HG03442 (cell line): ENCODE results near the gene PLAGL1.

ENCODE experiments used
- ATAC-seq: cut with Tn5 transposase; IDR thresholded peaks from one replicate; pipeline ENCODE4 v1.9.1; 2021; ENCODE audit warnings: mild to moderate bottlenecking, moderate library complexity; ENCODE audit not compliant: unreplicated experiment

The PLAGL1 gene

GRCh38 chr6:143967706-143968376 is 40.2 kb downstream of the PLAGL1 start:
- no peak for ATAC-seq

GRCh38 chr6:143966312-143966711 is 41.7 kb downstream of the PLAGL1 start:
- no peak for ATAC-seq

- peak; percentile 58 for ATAC-seq
These were observed 42.4 kb downstream of the PLAGL1 start for GRCh38 chr6:143965503-143966171.

- no peak for ATAC-seq
These were observed 43.4 kb downstream of the PLAGL1 start for GRCh38 chr6:143964674-143965081.

GRCh38 chr6:143963158-143963919 is 44.7 kb downstream of the PLAGL1 start:
- no peak for ATAC-seq

GRCh38 chr6:143961886-143962878 is 45.9 kb downstream of the PLAGL1 start:
- no peak for ATAC-seq

GRCh38 chr6:143961066-143961465 is 47.0 kb downstream of the PLAGL1 start:
- ATAC-seq: no peak

- no peak for ATAC-seq
These were observed 48.1 kb downstream of the PLAGL1 start for GRCh38 chr6:143959927-143960326.

- no peak for ATAC-seq
These were observed 49.1 kb downstream of the PLAGL1 start for GRCh38 chr6:143958839-143959399.

GRCh38 chr6:143957679-143958274 is 50.3 kb downstream of the PLAGL1 start:
- no peak for ATAC-seq

- no peak for ATAC-seq
These were observed 52.1 kb downstream of the PLAGL1 start for GRCh38 chr6:143955971-143956370.

GRCh38 chr6:143953922-143954321 is 54.1 kb downstream of the PLAGL1 start:
- ATAC-seq: no peak

GRCh38 chr6:143952947-143953701 is 54.9 kb downstream of the PLAGL1 start:
- ATAC-seq: no peak

GRCh38 chr6:143952060-143952778 is 55.8 kb downstream of the PLAGL1 start:
- ATAC-seq: no peak

- ATAC-seq: no peak
These were observed 57.2 kb downstream of the PLAGL1 start for GRCh38 chr6:143950875-143951274.

- ATAC-seq: no peak
These were observed 58.1 kb downstream of the PLAGL1 start for GRCh38 chr6:143949962-143950361.

- no peak for ATAC-seq
These were observed 58.5 kb downstream of the PLAGL1 start for GRCh38 chr6:143949535-143949934.

GRCh38 chr6:143948208-143948607 is 59.9 kb downstream of the PLAGL1 start:
- ATAC-seq: no peak
